Tibial artery (tissue), 4 donors: ENCODE results near the gene ICAM5.

Experiments used
- DNase-seq, 2 donors: peaks; one replicate each; pipeline ENCODE4 v3.0.0-alpha.2; 2019
- H3K27ac ChIP-seq, 2 donors: fragments of 200-600 bp; sonication (generic) in 1 of 2; 1 replicate in 1 of 2; 2 replicates in 1 of 2; pipeline ENCODE4 v1.5.1; 2018 to 2019; ENCODE audit warnings: mild to moderate bottlenecking in 1 of 2
- H3K27me3 ChIP-seq, 2 donors: fragments of 200-600 bp; sonication (generic) in 1 of 2; one replicate each; pipeline versions ENCODE4 v1.5.1 to v1.6.0; 2016 to 2019
- H3K36me3 ChIP-seq, 3 donors: fragments of 200-600 bp; sonication (generic) in 2 of 3; one replicate each; pipeline ENCODE4 v1.5.1; 2016 to 2019; ENCODE audit warnings: mild to moderate bottlenecking in 2 of 3
- H3K4me1 ChIP-seq, 4 donors: fragments of 200-600 bp; sonication (generic) in 2 of 4; 1 replicate in 3 of 4; 2 replicates in 1 of 4; pipeline ENCODE4 v1.5.1; 2016 to 2019
- H3K4me3 ChIP-seq, 2 donors: fragments of 200-600 bp; sonication (generic) in 1 of 2; 1 replicate in 1 of 2; 2 replicates in 1 of 2; pipeline ENCODE4 v1.5.1; 2018 to 2019; ENCODE audit warnings: mild to moderate bottlenecking in 2 of 2
- H3K9me3 ChIP-seq, 3 donors: fragments of 200-600 bp; sonication (generic) in 1 of 3; one replicate each; pipeline ENCODE4 v1.5.1; 2016 to 2019
- intact Hi-C: fragments of 100-400 bp; cut with DNase I; formaldehyde crosslinking; loops from one replicate; pipeline ENCODE4 v1.15.0; 2023; ENCODE audit warnings: low total_unique reads
- TF ChIP-seq, protein P1 (sequence below), 2 experiments: fragments of 200-600 bp in 1 of 2; fragments of 450-650 bp in 1 of 2; IDR thresholded peaks; one replicate each; pipeline ENCODE4 v1.5.1; 2017 to 2019; ENCODE audit warnings: antibody characterized with exemption in 2 of 2, mild to moderate bottlenecking in 1 of 2, moderate library complexity in 1 of 2

Gene ICAM5

DNA sequence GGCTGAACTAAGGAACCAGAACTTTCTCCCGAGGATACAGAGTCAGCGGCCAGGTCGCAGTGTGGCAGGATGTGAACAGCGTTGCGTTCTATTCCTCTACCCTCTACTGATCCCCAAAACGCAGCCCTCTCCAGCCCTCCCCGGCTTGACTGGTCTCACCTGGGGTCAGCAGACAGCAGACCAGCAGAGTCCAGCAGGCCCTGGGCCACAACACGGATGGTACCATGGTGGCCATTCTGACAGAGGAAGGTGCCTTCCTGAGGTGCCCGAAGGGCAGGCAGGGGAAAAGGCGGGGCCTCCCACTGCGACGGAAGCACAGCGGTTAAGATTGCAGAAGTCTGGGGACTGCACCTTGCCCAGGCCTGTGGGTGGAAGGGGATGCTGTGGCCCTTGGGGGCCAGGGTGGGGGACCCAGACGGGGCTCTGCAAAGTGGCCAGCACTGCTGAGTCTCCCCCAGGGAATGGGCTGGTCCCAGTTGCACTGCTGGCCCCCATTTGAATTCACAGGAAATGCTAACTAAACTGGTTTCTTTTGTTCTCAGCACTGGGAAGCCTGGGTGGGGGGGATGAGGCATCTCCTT lies 49.7 kb downstream of the ICAM5 start, which contains the start of gene ICAM3:
Gene ICAM3, minus strand, starts transcription at position 245 of the 581 bp plus-strand sequence. Its CDS starts 10 bp downstream, at position 235.
- Histone ChIP-seq H3K4me3 (no peak within 1 kb of the TSS), H3K27ac (no peak within 1 kb of the TSS), H3K4me1 (peaks cover 0 to 10% (median 6%) of the 10 kb centered on the region in 4 donors), H3K27me3 (no peaks in the 10 kb centered on the region), H3K9me3 (no peaks in the 10 kb centered on the region), H3K36me3 (no peaks in the 10 kb centered on the region)
- intact Hi-C loops, result no loop called here
- DNase-seq, result no peak
- TF ChIP-seq, protein P1, sequence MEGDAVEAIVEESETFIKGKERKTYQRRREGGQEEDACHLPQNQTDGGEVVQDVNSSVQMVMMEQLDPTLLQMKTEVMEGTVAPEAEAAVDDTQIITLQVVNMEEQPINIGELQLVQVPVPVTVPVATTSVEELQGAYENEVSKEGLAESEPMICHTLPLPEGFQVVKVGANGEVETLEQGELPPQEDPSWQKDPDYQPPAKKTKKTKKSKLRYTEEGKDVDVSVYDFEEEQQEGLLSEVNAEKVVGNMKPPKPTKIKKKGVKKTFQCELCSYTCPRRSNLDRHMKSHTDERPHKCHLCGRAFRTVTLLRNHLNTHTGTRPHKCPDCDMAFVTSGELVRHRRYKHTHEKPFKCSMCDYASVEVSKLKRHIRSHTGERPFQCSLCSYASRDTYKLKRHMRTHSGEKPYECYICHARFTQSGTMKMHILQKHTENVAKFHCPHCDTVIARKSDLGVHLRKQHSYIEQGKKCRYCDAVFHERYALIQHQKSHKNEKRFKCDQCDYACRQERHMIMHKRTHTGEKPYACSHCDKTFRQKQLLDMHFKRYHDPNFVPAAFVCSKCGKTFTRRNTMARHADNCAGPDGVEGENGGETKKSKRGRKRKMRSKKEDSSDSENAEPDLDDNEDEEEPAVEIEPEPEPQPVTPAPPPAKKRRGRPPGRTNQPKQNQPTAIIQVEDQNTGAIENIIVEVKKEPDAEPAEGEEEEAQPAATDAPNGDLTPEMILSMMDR (IDR thresholded peaks at IDR 0.05), result no peak

DNA sequence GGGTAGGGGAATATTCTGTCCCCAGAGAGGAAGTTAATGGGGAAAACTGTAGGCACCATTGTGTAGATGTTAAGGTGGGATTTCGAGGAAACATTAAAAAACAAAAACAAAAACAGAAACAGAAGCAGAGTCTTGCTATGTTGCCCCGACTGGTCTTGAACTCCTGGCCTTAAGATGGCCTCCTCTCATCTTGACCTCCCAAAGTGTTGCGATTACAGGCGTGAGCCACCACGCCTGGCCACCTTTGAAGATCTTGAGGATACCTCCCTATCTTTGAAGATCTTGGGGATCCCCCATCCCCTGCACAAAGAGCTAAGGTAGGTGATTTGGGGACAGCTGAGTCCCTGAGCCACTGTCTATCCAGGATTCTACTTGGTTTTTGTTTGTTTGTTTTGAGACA lies 50.2 kb downstream of the ICAM5 start:
- intact Hi-C loops, result no loop called here
- Histone ChIP-seq H3K9me3 (no peaks in the 10 kb centered on the region), H3K36me3 (no peaks in the 10 kb centered on the region), H3K4me3 (no peak overlapping the region), H3K4me1 (peaks cover 0 to 10% (median 4%) of the 10 kb centered on the region in 4 donors), H3K27me3 (no peaks in the 10 kb centered on the region), H3K27ac (no peak overlapping the region)
- DNase-seq, result no peak
- TF ChIP-seq, protein P1 (IDR thresholded peaks at IDR 0.05), result no peak

DNA sequence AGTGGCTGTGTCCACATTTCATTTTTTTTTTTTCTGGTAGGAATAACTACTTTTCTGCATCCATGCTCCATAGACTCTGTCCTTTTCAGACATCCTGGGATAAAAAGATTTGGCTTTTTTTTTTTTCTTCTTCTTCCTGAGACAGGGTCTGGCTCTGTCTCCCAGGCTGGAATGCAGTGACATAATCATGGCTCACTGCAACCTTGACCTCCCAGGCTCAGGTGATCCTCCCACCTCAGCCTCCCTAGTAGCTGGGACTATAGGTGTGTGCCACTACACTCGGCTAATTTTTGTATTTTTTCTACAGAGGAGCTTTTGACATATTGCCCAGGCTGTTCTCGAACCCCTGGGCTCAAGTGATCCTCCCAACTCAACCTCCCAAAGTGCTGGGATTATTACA lies 53.7 kb downstream of the ICAM5 start:
- TF ChIP-seq, protein P1 (IDR thresholded peaks at IDR 0.05), result no peak
- Histone ChIP-seq H3K27me3 (no peaks in the 10 kb centered on the region), H3K36me3 (no peaks in the 10 kb centered on the region), H3K9me3 (no peaks in the 10 kb centered on the region), H3K4me1 (peaks cover 0 to 4% (median 0%) of the 10 kb centered on the region in 4 donors), H3K4me3 (no peak overlapping the region), H3K27ac (no peak overlapping the region)
- intact Hi-C loops, result no loop called here
- DNase-seq, result no peak

DNA sequence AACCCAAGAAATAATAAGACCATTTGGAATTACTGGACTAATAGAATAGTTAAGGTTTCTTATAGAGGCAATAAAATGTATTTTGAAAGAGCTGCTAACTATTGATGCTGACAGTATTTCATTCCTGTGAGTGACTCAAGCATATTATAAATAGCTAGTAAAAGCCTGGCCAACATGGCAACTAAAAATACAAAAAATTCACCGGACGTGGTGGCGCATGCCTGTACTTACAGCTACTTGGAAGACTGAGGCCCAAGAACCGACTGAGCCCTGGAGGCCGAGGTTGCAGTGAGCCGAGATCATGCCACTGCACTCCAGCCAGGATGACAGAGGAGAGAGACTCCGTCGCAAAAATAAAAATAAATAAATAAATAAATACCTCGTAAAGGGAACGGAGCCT lies 55.0 kb downstream of the ICAM5 start:
- Histone ChIP-seq H3K4me3 (no peak overlapping the region), H3K36me3 (peaks cover 0 to 5% (median under 1%) of the 10 kb centered on the region in 3 donors), H3K27ac (peak overlapping the region; percentile 37 to 49), H3K27me3 (no peaks in the 10 kb centered on the region), H3K4me1 (peaks cover 0 to 4% (median 0%) of the 10 kb centered on the region in 4 donors), H3K9me3 (no peaks in the 10 kb centered on the region)
- intact Hi-C loops, result no loop called here
- TF ChIP-seq, protein P1 (IDR thresholded peaks at IDR 0.05), result no peak
- DNase-seq, result peak in 1 of 2 donors; percentile 72
